MCF 10A (cell line): ENCODE data around the gene AFDN. TPM values are rescaled to one million over a fixed set of nuclear protein-coding genes. Genes with fewer than 3 reads are reported as not detected.
A peak's percentile ranks its signal among the peaks of the same experiment; 100 is the strongest.

ENCODE experiments used
- BruUV-seq: library from RNA; stranded (reverse); fragments of 400-500 nt; replicated peaks from 2 replicates; lab custom pipeline; 2021; lab: Mats Ljungman, UMichigan
- CTCF ChIA-PET: fragments of 300-600 bp; sonication (Branson Sonifier 250); formaldehyde crosslinking; extraction: SDS; loops from one replicate; lab custom pipeline; 2021; ENCODE audit warnings: antibody characterized with exemption, inconsistent platforms; lab: Yijun Ruan, JAX
- POLR2A ChIA-PET: fragments of 300-600, 350-650 bp; sonication (Branson Sonifier 250); formaldehyde crosslinking; extraction: SDS; loops from one replicate; lab custom pipeline; 2020; ENCODE audit warnings: antibody characterized with exemption, inconsistent platforms; lab: Yijun Ruan, JAX
- DNase-seq: peaks from one replicate; pipeline ENCODE4 v3.0.0-alpha.2; 2018; ENCODE audit not compliant: unreplicated experiment
- H3K27ac Mint-ChIP-seq: one replicate; pipeline ENCODE4 v1.8.0; 2022; ENCODE audit warnings: mild to moderate bottlenecking, low read depth, mixed read lengths; ENCODE audit not compliant: unreplicated experiment
- H3K27me3 Mint-ChIP-seq: one replicate; pipeline ENCODE4 v1.8.0; 2022; ENCODE audit warnings: mixed read lengths; ENCODE audit not compliant: insufficient read depth, unreplicated experiment
- H3K36me3 Mint-ChIP-seq: one replicate; pipeline ENCODE4 v1.8.0; 2022; ENCODE audit warnings: mild to moderate bottlenecking, moderate library complexity, mixed read lengths; ENCODE audit not compliant: insufficient read depth, unreplicated experiment
- H3K4me1 Mint-ChIP-seq: one replicate; pipeline ENCODE4 v1.8.0; 2022; ENCODE audit warnings: mixed read lengths; ENCODE audit not compliant: insufficient read depth, unreplicated experiment
- H3K4me3 Mint-ChIP-seq: one replicate; pipeline ENCODE4 v1.8.0; 2022; ENCODE audit warnings: mild to moderate bottlenecking, moderate library complexity, mixed read lengths; ENCODE audit not compliant: unreplicated experiment
- H3K9me3 Mint-ChIP-seq: one replicate; pipeline ENCODE4 v1.8.0; 2022; ENCODE audit warnings: mixed read lengths; ENCODE audit not compliant: unreplicated experiment
- intact Hi-C: fragments of 100-400 bp; cut with micrococcal nuclease; formaldehyde crosslinking; loops from 2 replicates; pipeline ENCODE4 v1.14.1; 2022
- total RNA-seq: library from RNA; stranded (reverse); gene quantifications from 2 replicates; pipeline ENCODE4 v1.2.3, GENCODE V29; 2022
- TF ChIP-seq, protein P1 (sequence below): fragments of 200-600 bp; IDR thresholded peaks from one replicate; pipeline ENCODE4 v1.8.0; 2022; ENCODE audit warnings: antibody characterized with exemption, mild to moderate bottlenecking; ENCODE audit not compliant: unreplicated experiment

The AFDN gene
- total RNA-seq, 1 experiment from 2014 or later = 115 TPM

GRCh38 chr6:167907837-167908681, 81.3 kb downstream of the AFDN start:
- Mint-ChIP-seq H3K4me1 (peaks cover 11% of the 10 kb centered on the region), H3K4me3 (no peak overlapping the region), H3K36me3 (peaks cover 45% of the 10 kb centered on the region), H3K27me3 (no peaks in the 10 kb centered on the region), H3K27ac (no peak overlapping the region), H3K9me3 (no peaks in the 10 kb centered on the region)
- ChIA-PET CTCF (interaction anchor here (0.6 to 1.5 kb wide), 8 partner anchors 11 to 969 kb away, joined by 3 to 8 read pairs (median 3); no protein-coding TSS in a partner anchor), POLR2A (interaction anchor here (1.0 to 1.5 kb wide), 2 partner anchors 9 to 77 kb away, joined by 3 to 5 read pairs; no protein-coding TSS in a partner anchor)
- peak; percentile 45 for DNase-seq
- intact Hi-C loops = loop anchor here (1.0 to 5.0 kb wide), 2 partner anchors 210 to 224 kb away; no protein-coding TSS in a partner anchor
- BruUV-seq = no TSS peak
- TF ChIP-seq, protein P1, sequence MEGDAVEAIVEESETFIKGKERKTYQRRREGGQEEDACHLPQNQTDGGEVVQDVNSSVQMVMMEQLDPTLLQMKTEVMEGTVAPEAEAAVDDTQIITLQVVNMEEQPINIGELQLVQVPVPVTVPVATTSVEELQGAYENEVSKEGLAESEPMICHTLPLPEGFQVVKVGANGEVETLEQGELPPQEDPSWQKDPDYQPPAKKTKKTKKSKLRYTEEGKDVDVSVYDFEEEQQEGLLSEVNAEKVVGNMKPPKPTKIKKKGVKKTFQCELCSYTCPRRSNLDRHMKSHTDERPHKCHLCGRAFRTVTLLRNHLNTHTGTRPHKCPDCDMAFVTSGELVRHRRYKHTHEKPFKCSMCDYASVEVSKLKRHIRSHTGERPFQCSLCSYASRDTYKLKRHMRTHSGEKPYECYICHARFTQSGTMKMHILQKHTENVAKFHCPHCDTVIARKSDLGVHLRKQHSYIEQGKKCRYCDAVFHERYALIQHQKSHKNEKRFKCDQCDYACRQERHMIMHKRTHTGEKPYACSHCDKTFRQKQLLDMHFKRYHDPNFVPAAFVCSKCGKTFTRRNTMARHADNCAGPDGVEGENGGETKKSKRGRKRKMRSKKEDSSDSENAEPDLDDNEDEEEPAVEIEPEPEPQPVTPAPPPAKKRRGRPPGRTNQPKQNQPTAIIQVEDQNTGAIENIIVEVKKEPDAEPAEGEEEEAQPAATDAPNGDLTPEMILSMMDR = peak; percentile 25

DNA sequence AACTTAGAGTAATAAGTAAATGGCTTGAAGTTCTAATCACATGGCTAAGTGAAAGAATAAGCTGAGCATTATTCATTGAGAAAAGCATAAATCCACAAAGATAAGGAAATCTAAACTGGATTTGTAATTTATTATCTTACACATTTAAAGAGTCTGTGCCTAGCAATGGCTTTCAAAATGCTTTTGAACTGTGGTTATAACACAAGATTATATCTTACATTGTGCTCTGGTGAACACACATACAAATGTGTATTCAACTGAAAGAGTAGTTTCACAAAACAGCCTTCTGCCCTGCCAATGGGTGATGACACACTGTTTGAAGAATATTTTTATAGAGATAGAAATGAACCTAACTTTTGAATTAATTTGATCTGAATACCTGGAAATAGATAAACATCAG, 83.3 kb downstream of the AFDN start:
- no peaks in the 10 kb centered on the region for H3K9me3 Mint-ChIP-seq
- no peaks in the 10 kb centered on the region for H3K27me3 Mint-ChIP-seq
- peaks cover 35% of the 10 kb centered on the region for H3K36me3 Mint-ChIP-seq
- TF ChIP-seq, protein P1 = no peak
- H3K4me3 Mint-ChIP-seq = no peak overlapping the region
- CTCF ChIA-PET = interaction anchor here (1.4 kb wide), 1 partner anchor 208 kb away, joined by 3 read pairs; no protein-coding TSS in a partner anchor
- no TSS peak for BruUV-seq
- POLR2A ChIA-PET = no interaction called here
- no peak overlapping the region for H3K27ac Mint-ChIP-seq
- peaks cover 11% of the 10 kb centered on the region for H3K4me1 Mint-ChIP-seq
- DNase-seq = no peak
- intact Hi-C loops = no loop called here

DNA sequence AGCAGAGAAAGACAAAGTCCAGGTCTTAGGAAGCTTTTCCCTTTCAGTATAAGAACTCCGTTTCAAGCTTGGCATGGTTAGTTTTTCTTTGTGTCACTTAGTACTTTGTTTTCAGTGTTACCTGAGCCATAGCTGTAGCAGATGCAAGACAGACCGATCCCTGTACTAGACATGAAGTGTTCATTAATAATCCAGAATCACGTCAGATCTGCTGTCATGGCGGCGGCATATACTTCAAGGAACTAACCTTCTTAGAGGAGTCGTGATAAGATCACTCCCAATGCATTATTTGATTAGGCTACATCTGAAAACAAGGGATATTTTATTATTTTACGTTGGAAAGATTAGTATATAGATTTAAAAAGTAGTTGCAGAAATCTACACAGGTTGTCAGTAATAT, 83.9 kb downstream of the AFDN start:
- ChIA-PET CTCF (interaction anchor here (1.4 kb wide), 1 partner anchor 207 kb away, joined by 3 read pairs; no protein-coding TSS in a partner anchor), POLR2A (interaction anchor here (0.7 kb wide), 1 partner anchor 879 kb away, joined by 3 read pairs; no protein-coding TSS in a partner anchor)
- Mint-ChIP-seq H3K27me3 (no peaks in the 10 kb centered on the region), H3K4me3 (no peak overlapping the region), H3K27ac (no peak overlapping the region), H3K36me3 (peaks cover 39% of the 10 kb centered on the region), H3K9me3 (no peaks in the 10 kb centered on the region), H3K4me1 (peaks cover 11% of the 10 kb centered on the region)
- TF ChIP-seq, protein P1 = no peak
- intact Hi-C loops = no loop called here
- DNase-seq = no peak
- BruUV-seq = no TSS peak

GRCh38 chr6:167912494-167912893, 85.8 kb downstream of the AFDN start:
- ChIA-PET CTCF (no interaction called here), POLR2A (no interaction called here)
- DNase-seq = no peak
- intact Hi-C loops = no loop called here
- TF ChIP-seq, protein P1 = no peak
- BruUV-seq = no TSS peak
- H3K4me1 Mint-ChIP-seq = peaks cover 6% of the 10 kb centered on the region
- H3K9me3 Mint-ChIP-seq = no peaks in the 10 kb centered on the region
- H3K4me3 Mint-ChIP-seq = no peak overlapping the region
- peaks cover 53% of the 10 kb centered on the region for H3K36me3 Mint-ChIP-seq
- no peaks in the 10 kb centered on the region for H3K27me3 Mint-ChIP-seq
- H3K27ac Mint-ChIP-seq = no peak overlapping the region
